Hepatocyte (in vitro differentiated cells): ENCODE measurements around the gene CPED1. TPM values are rescaled to one million over a fixed set of nuclear protein-coding genes. Genes with fewer than 3 reads are reported as not detected.
"Not testable (repeated sequence)": the region's sequence is repeated elsewhere in the genome, so short reads cannot be mapped to it uniquely, and the experiment has no call there.

Experiments
- DNase-seq: peaks from one replicate; pipeline ENCODE4 v3.0.0-alpha.2; 2016; ENCODE audit warnings: low spot score
- H2AFZ ChIP-seq: fragments of 200-600 bp; sonication (generic); 2 replicates; pipeline ENCODE4 v1.6.0; 2016; ENCODE audit warnings: antibody characterized with exemption, mild to moderate bottlenecking
- H3K27ac ChIP-seq: fragments of 200-600 bp; sonication (generic); 2 replicates; pipeline ENCODE4 v1.5.1; 2016; ENCODE audit warnings: mild to moderate bottlenecking
- H3K27me3 ChIP-seq: fragments of 200-600 bp; sonication (generic); 2 replicates; pipeline ENCODE4 v1.6.1; 2016
- H3K36me3 ChIP-seq: fragments of 200-600 bp; sonication (generic); replicated peaks from 2 replicates; pipeline ENCODE4 v1.5.1; 2016; ENCODE audit warnings: low read depth; ENCODE audit not compliant: insufficient read depth
- H3K4me1 ChIP-seq: fragments of 200-600 bp; sonication (generic); 2 replicates; pipeline ENCODE4 v1.5.1; 2016; ENCODE audit warnings: mild to moderate bottlenecking, moderate library complexity; ENCODE audit not compliant: insufficient read depth
- H3K4me2 ChIP-seq: fragments of 200-600 bp; sonication (generic); 2 replicates; pipeline ENCODE4 v1.6.0; 2016
- H3K4me3 ChIP-seq: fragments of 200-600 bp; sonication (generic); 2 replicates; pipeline ENCODE4 v1.5.1; 2016; ENCODE audit warnings: mild to moderate bottlenecking
- H3K79me2 ChIP-seq: fragments of 200-600 bp; sonication (generic); 2 replicates; pipeline ENCODE4 v1.6.0; 2017; ENCODE audit warnings: mild to moderate bottlenecking
- H3K9me2 ChIP-seq: fragments of 200-600 bp; sonication (generic); replicated peaks from 2 replicates; pipeline ENCODE4 v1.6.0; 2017; ENCODE audit warnings: mild to moderate bottlenecking; ENCODE audit not compliant: insufficient read depth
- H3K9me3 ChIP-seq: fragments of 200-600 bp; sonication (generic); 2 replicates; pipeline ENCODE4 v1.5.1; 2016; ENCODE audit warnings: low read depth, mild to moderate bottlenecking
- H4K20me1 ChIP-seq: fragments of 200-600 bp; sonication (generic); 2 replicates; pipeline ENCODE4 v1.6.0; 2016; ENCODE audit warnings: mild to moderate bottlenecking; ENCODE audit not compliant: insufficient read depth, poor library complexity, severe bottlenecking
- CTCF ChIP-seq: fragments of 200-600 bp; sonication (generic); IDR thresholded peaks from 2 replicates; pipeline ENCODE4 v1.5.1; 2016; ENCODE audit warnings: antibody characterized with exemption, mild to moderate bottlenecking; ENCODE audit not compliant: poor library complexity
- EZH2 ChIP-seq: fragments of 200-600 bp; sonication (generic); IDR thresholded peaks from 2 replicates; pipeline ENCODE4 v1.6.1; 2016; ENCODE audit warnings: antibody characterized with exemption, mild to moderate bottlenecking, borderline replicate concordance
- EZH2phosphoT487 ChIP-seq: fragments of 200-600 bp; sonication (generic); IDR thresholded peaks from one replicate; pipeline ENCODE4 v1.6.1; 2018; ENCODE audit warnings: antibody characterized with exemption, mild to moderate bottlenecking, low read depth, moderate library complexity; ENCODE audit not compliant: unreplicated experiment, severe bottlenecking
- WGBS: methylation state at CpG from one replicate; pipeline ENCODE4 v1.1.6; 2016; ENCODE audit warnings: low lambda C conversion rate; ENCODE audit errors: missing lambda C conversion rate; 5-methylcytosine and 5-hydroxymethylcytosine counted together
- polyA plus RNA-seq: library from polyadenylated mRNA; unstranded; fragments of >200 nt; fragmentation: Nextera tagmentation; extraction: Ambion mirVana; gene quantifications from 2 replicates; pipeline ENCODE4 v1.2.1, GENCODE V29; 2016
- total RNA-seq: library from RNA; depleted of rRNA; stranded (reverse); fragments of >200 nt; gene quantifications from 2 replicates; pipeline ENCODE4 v1.2.3, GENCODE V29; 2014

CPED1 gene
- total and polyA plus RNA-seq, 2 experiments from 2014 or later = 10.1 to 30.5 TPM

- no peak overlapping the region for H3K4me2 ChIP-seq
- 87% methylated on average over 2 of the region's 2 CpGs for WGBS
- no peaks in the 10 kb centered on the region for H3K27me3 ChIP-seq
- TF ChIP-seq EZH2phosphoT487 (no peak), CTCF (no peak), EZH2 (no peak)
- no peaks in the 10 kb centered on the region for H4K20me1 ChIP-seq
- DNase-seq = no peak
- peaks cover 3% of the 10 kb centered on the region for H3K4me1 ChIP-seq
- H3K79me2 ChIP-seq = no peaks in the 10 kb centered on the region
- H2AFZ ChIP-seq = no peak overlapping the region
- H3K9me3 ChIP-seq = no peaks in the 10 kb centered on the region
- no peak overlapping the region for H3K4me3 ChIP-seq
- no peaks in the 10 kb centered on the region for H3K9me2 ChIP-seq
- H3K27ac ChIP-seq = no peak overlapping the region
- H3K36me3 ChIP-seq = no peaks in the 10 kb centered on the region
Measured at GRCh38 chr7:121214657-121215056, 226.1 kb downstream of the CPED1 start.

- Histone ChIP-seq H3K36me3 (no peaks in the 10 kb centered on the region), H3K4me3 (no peak overlapping the region), H3K79me2 (no peaks in the 10 kb centered on the region), H3K9me3 (no peaks in the 10 kb centered on the region), H3K4me2 (no peak overlapping the region), H2AFZ (no peak overlapping the region), H3K4me1 (no peaks in the 10 kb centered on the region), H3K27ac (no peak overlapping the region), H4K20me1 (no peaks in the 10 kb centered on the region), H3K9me2 (no peaks in the 10 kb centered on the region), H3K27me3 (no peaks in the 10 kb centered on the region)
- DNase-seq = no peak
- WGBS = 80% methylated on average over 2 of the region's 2 CpGs
- TF ChIP-seq EZH2phosphoT487 (no peak), CTCF (no peak), EZH2 (no peak)
Measured at GRCh38 chr7:121219026-121219425, 230.5 kb downstream of the CPED1 start.

DNA sequence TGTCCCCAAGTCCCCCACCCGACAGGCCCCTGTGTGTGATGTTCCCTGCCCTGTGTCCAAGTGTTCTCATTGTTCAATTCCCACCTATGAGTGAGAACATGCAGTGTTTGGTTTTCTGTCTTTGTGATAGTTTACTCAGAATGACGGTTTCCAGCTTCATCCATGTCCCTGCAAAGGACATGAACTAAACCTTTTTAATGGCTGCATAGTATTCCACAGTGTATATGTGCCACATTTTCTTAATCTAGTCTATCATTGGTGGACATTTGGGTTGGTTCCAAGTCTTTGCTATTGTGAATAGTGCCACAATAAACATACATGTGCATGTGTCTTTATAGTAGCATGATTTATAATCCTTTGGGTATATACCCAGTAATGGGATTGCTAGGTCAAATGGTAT is 232.6 kb downstream of the CPED1 start:
- not testable (repeated sequence) for H3K9me3 ChIP-seq, H3K4me3 ChIP-seq, H3K79me2 ChIP-seq, DNase-seq, H4K20me1 ChIP-seq, H3K9me2 ChIP-seq, H3K4me2 ChIP-seq, H3K36me3 ChIP-seq, H3K4me1 ChIP-seq, H2AFZ ChIP-seq, H3K27ac ChIP-seq, H3K27me3 ChIP-seq
- WGBS = 88% methylated on average over 2 of the region's 2 CpGs

GRCh38 chr7:121228779-121229178 is 240.3 kb downstream of the CPED1 start:
- TF ChIP-seq EZH2phosphoT487 (no peak), CTCF (no peak), EZH2 (no peak)
- Histone ChIP-seq H3K9me2 (no peaks in the 10 kb centered on the region), H3K4me1 (no peaks in the 10 kb centered on the region), H3K79me2 (no peaks in the 10 kb centered on the region), H3K4me3 (no peak overlapping the region), H3K4me2 (no peak overlapping the region), H3K9me3 (no peaks in the 10 kb centered on the region), H3K27me3 (no peaks in the 10 kb centered on the region), H3K36me3 (no peaks in the 10 kb centered on the region), H3K27ac (no peak overlapping the region), H4K20me1 (no peaks in the 10 kb centered on the region), H2AFZ (no peak overlapping the region)
- 96% methylated on average over 1 of the region's 1 CpG for WGBS
- DNase-seq = no peak
